GM21786 (cell line): ENCODE results near the gene TTC24.
"Not testable (repeated sequence)": the region's sequence is repeated elsewhere in the genome, so short reads cannot be mapped to it uniquely, and the experiment has no call there.

Source experiments
- ATAC-seq: cut with Tn5 transposase; IDR thresholded peaks from one replicate; pipeline ENCODE4 v1.9.1; 2021; ENCODE audit not compliant: unreplicated experiment

Gene TTC24

DNA sequence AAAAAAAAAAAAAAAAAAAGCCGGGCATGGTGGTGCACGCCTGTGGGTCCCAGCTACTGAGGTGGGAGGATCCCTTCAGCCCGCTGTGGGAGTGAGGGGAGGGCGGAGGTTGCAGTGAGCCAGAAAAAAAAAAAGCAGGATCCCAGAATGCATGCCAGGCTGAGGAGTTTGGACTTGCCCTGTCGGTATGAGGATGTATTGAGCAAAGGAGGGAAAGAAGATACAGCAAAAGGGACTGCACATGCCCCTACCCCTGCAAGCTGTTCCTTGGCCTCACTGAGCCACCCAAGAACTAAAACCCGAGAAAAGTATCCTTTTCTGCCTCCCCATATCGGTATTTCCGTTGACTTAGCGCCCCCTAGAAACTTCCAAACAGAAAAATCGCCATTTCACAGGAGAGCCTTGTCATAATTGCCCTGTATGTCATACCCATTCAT is 23.1 kb downstream of the TTC24 start:
- ATAC-seq: no peak

DNA sequence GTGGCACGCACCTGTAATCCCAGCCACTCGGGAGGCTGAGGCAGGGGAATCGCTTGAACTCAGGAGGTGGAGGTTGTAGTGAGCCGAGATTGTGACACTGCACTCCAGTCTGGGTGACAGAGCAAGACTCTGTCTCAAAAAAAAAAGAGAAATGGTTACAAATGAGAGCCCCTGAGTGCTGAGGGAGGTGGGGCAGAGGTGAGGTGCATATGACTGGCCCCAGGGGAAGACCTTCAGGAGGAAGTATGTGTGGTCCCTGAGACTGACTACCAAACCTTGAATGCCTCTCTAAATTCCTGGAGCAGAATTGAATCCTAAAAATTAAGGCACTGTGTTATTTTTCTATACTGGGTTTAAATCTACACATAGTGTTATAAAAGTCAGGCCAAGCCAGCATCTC is 27.8 kb downstream of the TTC24 start:
- ATAC-seq: not testable (repeated sequence)

DNA sequence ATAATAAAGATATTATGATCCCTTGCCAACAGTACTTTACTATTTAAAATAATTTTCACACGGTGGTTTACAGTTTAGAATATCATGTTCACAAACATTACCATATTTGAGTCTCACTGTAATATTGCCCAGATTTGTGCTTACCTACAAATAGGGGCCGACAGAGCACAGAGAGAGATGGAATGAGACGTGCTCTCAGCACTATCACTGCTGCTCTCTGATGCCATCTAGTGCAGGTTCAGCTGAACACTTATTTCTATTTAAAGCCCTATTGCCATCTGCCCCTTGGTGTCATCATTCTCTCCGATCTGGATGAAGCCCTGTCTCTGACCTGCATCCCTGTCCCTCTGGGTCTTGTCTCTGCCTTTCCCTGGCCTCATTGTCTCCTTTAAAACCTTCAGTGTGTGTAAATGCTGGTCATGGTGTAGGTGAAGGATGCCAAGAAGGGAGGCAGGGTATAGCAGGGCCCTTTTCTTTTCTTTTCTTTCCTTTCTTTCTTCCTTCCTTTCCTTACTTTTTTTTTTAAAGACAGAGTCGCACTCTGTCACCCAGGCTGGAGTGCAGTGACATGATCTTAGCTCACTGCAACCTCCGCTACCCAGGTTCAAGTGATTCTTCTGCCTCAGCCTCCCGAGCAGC is 28.6 kb downstream of the TTC24 start:
- peak; percentile 74 for ATAC-seq

DNA sequence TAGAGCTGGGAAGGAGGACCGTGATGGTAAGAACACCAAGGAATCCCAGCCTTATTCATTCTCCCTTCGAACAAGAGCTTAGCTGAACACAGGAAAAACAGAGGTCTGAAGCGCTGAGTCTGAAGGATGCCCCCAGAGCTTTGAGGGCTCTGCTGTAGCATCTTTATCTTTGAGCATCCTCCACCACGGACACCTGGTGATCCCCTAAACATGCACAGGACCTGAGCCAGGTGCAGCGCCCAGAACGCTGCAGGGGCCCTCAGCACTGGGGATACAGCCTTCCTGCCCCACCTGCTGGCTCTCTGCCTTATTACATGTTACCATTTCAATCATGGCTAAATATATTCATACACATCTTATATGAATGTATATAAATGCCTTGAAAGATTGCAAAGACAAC is 29.5 kb downstream of the TTC24 start:
- ATAC-seq: no peak

DNA sequence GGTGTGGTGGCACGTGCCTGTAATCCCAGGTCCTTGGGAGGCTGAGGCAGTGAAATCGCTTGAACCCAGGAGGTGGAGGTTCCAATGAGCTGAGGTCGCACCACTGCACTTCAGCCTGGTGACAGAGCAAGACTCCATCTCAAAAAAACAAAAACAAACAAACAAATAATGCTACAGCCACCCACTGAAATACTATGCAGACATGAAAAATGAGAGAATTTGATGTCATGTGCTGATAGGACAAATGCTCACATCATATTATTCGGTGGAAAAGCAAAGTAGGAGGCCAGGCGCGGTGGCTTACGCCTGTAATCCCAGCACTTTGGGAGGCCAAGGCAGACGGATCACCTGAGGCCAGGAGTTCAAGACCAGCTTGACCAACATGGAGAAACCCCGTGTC is 30.5 kb downstream of the TTC24 start:
- not testable (repeated sequence) for ATAC-seq

DNA sequence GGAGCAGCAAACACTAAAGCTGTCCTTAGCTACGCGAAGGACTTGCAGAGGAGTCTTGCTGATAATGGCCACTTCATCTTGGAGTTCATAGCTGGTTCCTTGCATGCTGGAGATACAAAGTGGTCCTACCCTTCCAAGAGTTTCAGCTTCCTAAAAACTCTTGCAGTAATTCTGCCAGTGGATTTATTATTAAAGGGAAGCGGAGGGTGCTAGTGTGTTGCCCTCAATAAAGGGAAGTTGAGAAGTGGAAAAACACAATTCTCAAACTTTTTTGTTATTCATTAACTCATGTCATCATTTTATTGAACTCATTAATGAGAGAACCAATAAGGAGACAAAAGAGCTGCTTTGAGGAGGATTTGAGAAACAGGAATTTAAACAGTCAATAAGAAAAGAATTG is 33.1 kb downstream of the TTC24 start:
- no peak for ATAC-seq

DNA sequence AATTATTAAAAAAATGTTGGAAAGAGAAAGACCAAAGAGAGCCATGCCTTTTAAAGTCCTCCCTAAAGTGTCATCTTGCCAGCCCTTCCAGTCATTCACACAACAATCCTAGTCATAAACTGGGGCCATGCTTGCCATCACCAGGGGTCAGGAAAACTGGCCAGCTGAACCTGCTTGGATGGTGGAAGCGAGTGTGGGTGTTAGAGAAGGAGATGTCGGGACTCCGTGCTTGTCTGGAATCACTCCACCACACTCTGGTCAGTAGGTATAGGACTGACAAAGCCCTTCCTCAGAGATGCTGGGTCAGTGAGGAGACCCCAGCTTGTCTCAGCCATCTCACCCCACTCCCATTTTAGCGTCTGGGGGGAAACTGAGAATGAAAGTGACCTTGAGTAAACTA is 36.4 kb downstream of the TTC24 start:
- ATAC-seq: no peak

DNA sequence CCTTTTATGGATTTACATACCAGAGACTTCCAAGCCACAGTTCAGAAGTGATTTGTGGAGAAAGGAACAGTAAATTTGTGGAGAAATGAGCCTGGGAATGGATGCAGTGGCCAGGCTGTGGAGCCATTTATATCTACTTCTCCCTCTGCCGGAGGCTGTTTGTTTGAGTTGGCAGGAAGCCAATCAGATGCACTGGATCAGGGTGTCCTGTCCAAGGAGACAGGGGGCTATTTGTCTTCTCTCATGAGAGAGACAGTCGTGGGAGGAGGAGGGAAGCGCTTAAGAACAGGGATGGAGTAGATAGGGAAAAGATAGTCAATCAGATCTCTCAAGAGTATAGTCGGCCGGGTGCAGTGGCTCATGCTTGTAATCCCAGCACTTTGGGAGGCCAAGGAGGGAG is 36.9 kb downstream of the TTC24 start:
- ATAC-seq: no peak

DNA sequence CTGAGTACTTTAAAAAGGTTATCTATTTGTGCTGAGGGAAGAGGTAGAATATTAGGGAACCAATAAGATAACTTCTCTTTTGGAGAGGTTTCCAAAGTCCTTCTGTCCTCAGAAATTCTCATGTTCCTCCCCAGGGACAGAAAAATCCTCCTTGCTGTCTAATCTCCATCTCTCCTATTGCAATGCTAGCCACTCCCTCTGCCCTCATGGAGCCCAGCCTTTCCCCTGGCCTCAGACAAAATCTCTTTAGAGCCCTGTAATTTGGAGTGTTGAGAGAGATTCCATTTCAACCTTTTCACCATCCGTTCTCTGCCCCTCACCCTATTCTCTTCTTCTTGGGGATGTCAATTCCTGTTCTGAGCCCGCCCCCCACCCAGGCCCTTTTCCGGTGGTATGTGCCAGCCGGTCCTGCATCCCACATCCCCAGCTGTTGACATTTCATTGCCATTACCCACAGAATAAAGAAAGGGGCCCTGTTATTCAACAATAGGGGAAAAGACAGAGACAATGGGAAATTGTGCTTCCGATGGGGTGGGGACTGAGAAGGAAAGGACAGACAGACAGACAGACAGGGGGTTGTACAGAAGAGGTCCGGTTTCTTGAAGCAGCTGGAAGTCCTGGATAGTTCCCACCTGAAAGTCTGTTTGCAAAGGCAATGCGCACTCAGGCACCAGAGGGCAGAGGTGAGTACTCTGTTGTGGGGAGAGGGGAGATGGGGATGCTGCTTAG is 39.5 kb downstream of the TTC24 start, which contains the start of gene HAPLN2:
Gene HAPLN2 (plus strand): TSS at position 563 of the 729 bp plus-strand sequence. CDS start 4,076 bp downstream, outside the sequence.
- no peak for ATAC-seq

DNA sequence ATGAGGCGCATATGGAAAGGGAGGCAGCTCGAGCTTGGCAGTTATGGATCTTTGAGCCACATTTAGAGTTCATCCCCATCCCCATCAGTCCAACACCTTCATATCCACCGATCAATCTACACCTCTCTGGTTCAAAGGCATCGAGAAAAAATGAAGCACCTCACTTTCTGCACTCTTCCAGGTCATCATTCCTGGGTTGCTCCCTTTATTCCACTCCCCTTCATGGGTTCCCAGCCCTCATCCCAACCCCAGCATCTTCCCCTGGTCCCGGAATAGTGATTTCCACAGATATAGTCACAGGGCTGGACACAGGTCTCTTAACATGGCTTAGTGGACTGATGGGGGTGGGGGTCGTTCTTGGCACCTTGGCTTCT is 40.0 kb downstream of the TTC24 start:
- no peak for ATAC-seq

DNA sequence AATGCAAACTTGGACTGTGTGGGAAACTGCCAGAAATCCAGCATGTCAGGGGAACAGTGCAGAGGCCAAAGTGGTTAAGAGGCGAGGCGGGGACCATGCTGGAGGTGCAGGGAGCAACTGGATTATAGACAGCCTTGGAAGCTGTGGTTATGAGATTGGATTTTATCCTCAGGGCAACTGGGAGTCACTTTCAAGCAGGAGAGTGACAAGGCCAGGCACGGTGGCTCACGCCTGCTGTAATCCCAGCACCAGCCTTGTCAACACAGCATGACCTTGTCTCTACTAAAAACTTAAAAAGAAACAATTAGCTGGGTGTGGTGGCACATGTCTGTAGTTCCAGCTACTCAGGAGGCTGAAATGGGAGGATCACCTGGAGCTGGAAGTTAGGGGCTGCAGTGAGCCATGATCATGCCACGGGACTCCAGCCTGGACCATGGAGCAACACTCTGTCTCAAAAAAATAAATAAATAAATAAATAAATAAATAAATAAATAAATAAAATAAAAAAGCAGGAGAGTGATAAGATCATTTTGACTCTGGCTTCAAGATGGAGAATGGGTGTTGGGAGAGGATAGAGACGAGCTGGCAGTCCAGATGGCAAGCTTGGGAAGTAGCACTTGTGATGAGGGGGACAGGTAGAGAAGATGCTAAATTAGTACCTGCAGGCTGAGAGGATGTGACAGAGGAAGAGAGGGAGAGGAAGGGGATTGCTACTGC is 43.2 kb downstream of the TTC24 start:
- ATAC-seq: no peak

DNA sequence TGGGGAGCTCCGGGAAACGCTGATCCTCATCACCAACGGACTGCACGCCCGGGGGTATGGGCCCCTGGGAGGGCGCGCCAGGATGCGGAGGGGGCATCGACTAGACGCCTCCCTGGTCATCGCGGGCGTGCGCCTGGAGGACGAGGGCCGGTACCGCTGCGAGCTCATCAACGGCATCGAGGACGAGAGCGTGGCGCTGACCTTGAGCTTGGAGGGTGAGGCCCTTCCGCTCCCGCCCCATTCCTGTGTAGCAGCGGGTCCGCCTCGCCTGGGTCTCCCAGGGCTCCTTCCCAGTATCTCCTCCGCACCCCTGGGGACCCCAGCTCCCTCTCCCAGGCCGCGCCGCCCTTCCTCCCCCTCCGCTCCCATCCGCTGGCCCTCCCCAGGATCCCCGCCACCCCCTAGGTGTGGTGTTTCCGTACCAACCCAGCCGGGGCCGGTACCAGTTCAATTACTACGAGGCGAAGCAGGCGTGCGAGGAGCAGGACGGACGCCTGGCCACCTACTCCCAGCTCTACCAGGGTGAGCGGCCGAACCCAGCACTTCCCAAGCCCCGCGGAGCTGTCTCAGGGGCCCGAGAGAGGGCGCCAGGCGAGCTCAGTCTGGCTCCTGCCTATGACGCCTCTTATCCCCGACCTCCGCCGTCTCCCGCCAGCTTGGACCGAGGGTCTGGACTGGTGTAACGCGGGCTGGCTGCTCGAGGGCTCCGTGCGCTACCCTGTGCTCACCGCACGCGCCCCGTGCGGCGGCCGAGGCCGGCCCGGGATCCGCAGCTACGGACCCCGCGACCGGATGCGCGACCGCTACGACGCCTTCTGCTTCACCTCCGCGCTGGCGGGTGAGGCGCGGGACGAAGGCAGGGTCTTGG is 44.7 kb downstream of the TTC24 start:
- no peak for ATAC-seq

DNA sequence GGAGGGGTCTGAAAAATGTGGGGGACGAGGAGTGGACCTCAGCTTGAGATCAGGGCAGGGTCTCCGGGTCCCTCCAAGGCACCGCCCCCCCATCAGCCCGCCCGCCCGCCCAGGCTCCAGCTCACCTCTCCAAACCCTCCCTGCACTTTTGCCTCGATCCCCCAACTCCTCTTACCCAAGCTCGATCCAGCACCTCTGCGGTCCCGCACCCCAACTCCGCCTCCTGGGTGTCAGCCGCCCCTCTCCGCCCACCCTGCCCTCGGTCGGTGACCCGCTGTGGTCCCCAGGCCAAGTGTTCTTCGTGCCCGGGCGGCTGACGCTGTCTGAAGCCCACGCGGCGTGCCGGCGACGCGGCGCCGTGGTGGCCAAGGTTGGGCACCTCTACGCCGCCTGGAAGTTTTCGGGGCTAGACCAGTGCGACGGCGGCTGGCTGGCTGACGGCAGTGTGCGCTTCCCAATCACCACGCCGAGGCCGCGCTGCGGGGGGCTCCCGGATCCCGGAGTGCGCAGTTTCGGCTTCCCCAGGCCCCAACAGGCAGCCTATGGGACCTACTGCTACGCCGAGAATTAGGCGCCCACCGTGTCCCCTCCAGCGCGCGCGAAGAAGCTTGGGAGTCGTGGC is 45.4 kb downstream of the TTC24 start:
- ATAC-seq: no peak

DNA sequence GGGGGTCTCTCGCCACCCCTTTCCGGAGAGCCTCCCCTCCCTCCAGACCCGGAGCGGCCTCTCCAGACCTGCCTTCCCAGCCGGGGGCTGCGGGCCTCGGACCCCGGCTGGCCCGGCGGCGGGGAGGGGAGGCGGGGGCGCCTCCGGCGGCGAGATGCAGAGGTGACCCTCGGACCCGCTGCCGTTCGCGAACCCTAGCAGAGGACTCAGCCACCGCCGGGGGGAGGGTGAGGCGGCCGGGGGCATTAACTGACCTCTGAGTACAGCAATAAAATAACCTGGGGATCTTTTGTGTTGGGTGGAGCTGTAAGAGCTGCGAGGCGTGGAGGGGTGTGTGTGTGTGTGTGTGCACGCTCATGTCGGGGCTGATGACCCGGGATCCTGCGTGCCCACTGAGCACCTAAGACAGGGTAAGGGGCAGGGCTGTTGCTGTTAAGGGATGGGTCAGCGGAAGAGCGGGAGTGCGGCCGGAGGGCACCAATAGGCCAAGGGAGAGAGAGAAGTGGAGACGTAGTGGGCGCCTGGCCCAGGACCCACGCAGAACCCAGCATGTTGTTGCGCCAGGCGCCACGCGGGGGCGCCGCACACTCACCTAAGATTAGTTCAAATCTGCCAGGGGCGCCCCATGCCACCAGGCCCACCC is 46.0 kb downstream of the TTC24 start:
- ATAC-seq: no peak

DNA sequence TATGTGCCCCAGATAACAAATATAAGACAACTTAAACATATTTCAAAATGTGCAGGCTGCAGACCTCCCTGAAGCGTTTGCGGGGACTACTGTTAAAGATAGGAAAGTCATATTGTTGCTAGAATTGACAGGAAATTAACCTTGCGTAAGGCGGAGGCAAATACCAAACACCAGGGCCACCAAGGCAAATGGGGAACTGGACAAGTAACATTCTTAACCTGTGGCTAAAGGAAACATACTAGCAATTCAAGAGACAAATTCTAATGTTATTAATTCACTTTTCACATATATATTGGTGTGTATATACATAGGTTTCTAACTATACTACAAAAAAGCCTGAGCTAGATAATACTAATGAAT is 46.5 kb downstream of the TTC24 start:
- ATAC-seq: no peak

DNA sequence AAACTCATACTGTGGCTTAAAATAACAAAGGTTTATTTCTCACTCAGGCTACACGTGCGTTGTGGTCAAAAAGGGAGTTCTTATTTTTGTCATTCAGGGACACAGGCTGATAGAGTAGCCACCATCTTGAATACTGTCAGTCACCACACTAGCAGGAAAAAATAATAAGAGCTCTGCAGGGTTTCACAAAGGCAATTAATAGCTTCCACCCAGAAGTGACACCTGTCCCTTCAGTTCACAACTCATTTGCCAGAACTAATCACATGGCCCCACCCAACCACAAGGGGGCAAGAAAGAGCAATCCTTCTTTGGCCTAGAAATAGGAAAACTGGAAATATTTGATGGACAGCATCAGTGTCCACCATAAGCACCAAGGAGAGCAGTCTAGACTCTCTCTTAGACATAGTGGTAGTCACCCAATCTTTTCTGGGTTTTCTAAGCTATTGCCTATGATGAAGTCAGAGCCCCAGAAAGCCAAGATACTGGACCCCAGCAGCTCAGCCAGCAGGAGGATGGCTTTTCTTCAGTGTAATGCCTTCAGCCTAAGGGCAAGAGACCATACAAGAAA is 47.9 kb downstream of the TTC24 start:
- ATAC-seq: no peak

DNA sequence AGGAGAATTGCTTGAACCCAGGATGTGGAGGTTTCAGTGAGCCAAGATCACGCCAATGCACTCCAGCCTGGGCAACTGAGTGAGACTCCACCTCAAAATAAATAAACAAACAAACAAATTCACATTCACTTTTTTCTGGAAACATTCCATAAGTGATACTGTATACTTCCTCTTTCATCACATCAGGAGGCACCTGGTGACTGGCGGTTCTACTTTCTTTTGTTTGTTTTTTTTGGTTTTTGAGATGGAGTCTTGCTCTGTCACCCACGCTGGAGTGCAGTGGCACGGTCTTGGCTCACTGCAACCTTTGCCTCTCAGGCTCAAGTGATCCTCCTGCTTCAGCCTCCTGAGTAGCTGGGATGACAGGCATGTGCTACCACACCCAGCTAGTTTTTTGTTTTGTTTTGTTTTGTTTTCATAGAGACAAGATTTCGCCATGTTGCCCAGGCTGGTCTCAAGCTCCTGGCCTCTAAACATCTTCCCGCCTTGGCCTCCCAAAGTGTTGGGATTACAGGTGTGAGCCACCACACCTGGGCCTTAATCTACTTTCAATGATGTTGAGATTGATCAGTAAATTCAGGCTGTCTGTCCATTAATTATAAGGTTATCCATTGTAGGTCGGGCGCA is 50.4 kb downstream of the TTC24 start:
- ATAC-seq: no peak

DNA sequence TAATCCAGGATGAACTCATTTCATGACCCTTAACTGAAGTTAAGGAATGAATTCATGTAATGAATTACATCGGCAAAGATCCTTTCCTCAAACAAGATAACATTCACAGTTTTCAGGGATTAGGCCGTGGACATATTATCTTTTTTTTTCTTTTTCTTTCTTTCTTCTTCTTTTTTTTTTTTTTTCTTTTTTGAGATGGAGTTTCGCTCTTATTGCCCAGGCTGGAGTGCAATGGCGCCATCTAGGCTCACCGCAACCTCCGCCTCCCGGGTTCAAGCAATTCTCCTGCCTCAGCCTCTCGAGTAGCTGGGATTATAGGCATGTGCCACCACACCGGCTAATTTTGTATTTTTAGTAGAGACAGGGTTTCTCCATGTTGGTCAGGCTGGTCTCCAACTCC is 51.6 kb downstream of the TTC24 start:
- not testable (repeated sequence) for ATAC-seq

DNA sequence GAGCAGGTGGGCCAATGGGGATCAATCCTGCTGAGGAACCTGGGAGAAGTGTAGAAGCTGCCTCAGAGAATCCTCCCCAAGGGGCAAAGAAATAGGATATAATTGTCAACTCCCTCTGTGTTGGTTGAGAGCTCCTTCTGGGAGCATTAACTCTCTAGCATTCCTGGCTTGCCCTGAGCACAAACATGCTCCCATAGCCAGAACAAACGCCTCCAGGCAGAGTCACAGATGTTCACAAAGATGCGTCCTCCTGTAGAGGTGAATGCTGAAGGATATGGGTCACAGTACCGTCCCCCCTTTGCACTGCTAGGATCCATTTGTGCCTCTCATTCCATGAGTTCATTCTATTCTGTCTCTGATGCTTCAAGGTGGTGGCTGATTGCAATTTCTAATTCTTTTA is 52.8 kb downstream of the TTC24 start:
- ATAC-seq: no peak
